WTC11 (cell line): Measurements from ENCODE around the gene OBSL1.

Source experiments
- CTCF ChIP-seq: fragments of 200-600 bp; IDR thresholded peaks from 2 replicates; pipeline ENCODE4 v1.8.0; 2022; ENCODE audit warnings: antibody characterized with exemption
- ELF4 ChIP-seq: sonication (generic); formaldehyde crosslinking; IDR thresholded peaks from 2 replicates; pipeline ENCODE4 v1.8.1; 2022; ENCODE audit warnings: low read depth, mild to moderate bottlenecking, moderate library complexity, missing genetic modification reagents
- ETV6 ChIP-seq: sonication (generic); formaldehyde crosslinking; IDR thresholded peaks from 2 replicates; pipeline ENCODE4 v1.8.1; 2022; ENCODE audit warnings: mild to moderate bottlenecking, missing genetic modification reagents
- HMGXB4 ChIP-seq: sonication (generic); formaldehyde crosslinking; IDR thresholded peaks from 2 replicates; pipeline ENCODE4 v1.8.1; 2023; ENCODE audit warnings: mild to moderate bottlenecking, moderate library complexity, missing genetic modification reagents
- NR1H2 ChIP-seq: sonication (generic); formaldehyde crosslinking; IDR thresholded peaks from 2 replicates; pipeline ENCODE4 v1.9.0; 2021; ENCODE audit warnings: mild to moderate bottlenecking, moderate library complexity, missing genetic modification reagents
- NR3C1 ChIP-seq: sonication (generic); formaldehyde crosslinking; conservative IDR thresholded peaks from 2 replicates; pipeline ENCODE4 v1.8.1; 2023; ENCODE audit warnings: low read depth, mild to moderate bottlenecking, missing genetic modification reagents
- RELA ChIP-seq: sonication (generic); formaldehyde crosslinking; IDR thresholded peaks from 2 replicates; pipeline ENCODE4 v1.8.1; 2022; ENCODE audit warnings: missing genetic modification reagents, mild to moderate bottlenecking, borderline replicate concordance
- RORB ChIP-seq: fragments of 250-450 bp; sonication (Bioruptor Pico); IDR thresholded peaks from 2 replicates; pipeline ENCODE4 v1.9.0; 2021; ENCODE audit warnings: mild to moderate bottlenecking
- TEAD4 ChIP-seq: sonication (generic); formaldehyde crosslinking; IDR thresholded peaks from 2 replicates; pipeline ENCODE4 v1.8.0; 2022; ENCODE audit warnings: mild to moderate bottlenecking, missing genetic modification reagents

- no peak for TF ChIP-seq HMGXB4 (CRISPR knock-in tag)
- TF ChIP-seq NR1H2 (CRISPR knock-in tag) = no peak
- TF ChIP-seq RELA (CRISPR knock-in tag) = no peak
- TF ChIP-seq ELF4 = no peak
- TF ChIP-seq ETV6 (CRISPR knock-in tag) = no peak
- no peak for TF ChIP-seq TEAD4 (CRISPR knock-in tag)
- TF ChIP-seq CTCF = no peak
- TF ChIP-seq NR3C1 (CRISPR knock-in tag) = no peak
- TF ChIP-seq RORB (CRISPR knock-in tag) = no peak
Observed at GRCh38 chr2:219502618-219503017, 68.7 kb downstream of the OBSL1 start.
